HG03175 (cell line): ENCODE measurements around the gene TLCD5.

Experiments used
- ATAC-seq: cut with Tn5 transposase; IDR thresholded peaks from one replicate; pipeline ENCODE4 v1.9.1; 2021; ENCODE audit warnings: mild to moderate bottlenecking, moderate library complexity; ENCODE audit not compliant: unreplicated experiment

TLCD5 gene

GRCh38 chr11:120307476-120307875, 17.6 kb upstream of the TLCD5 start:
- no peak for ATAC-seq

DNA sequence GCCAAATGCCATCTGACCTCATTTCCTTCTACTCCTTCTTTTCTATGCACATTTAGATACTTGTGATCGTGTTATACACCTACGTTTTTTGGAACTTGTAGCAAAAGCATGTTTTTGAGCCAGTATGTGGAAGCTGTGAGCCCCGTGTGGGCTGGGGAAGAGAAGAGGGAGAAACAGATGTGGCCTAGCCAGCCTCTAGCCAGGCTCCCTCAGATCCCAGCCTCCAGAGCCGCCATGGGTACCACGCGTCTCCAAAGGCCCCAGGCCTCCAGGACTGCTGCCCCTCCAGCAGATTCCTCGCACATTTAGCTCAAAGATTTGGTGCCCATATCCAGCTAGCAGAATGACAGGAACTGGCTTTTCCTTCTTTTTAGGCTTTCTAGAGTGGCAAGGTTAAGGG, 17.0 kb upstream of the TLCD5 start:
- ATAC-seq = no peak

GRCh38 chr11:120310870-120311269, 14.2 kb upstream of the TLCD5 start:
- no peak for ATAC-seq

- ATAC-seq = no peak
Observed at GRCh38 chr11:120314861-120315260, 10.2 kb upstream of the TLCD5 start.

DNA sequence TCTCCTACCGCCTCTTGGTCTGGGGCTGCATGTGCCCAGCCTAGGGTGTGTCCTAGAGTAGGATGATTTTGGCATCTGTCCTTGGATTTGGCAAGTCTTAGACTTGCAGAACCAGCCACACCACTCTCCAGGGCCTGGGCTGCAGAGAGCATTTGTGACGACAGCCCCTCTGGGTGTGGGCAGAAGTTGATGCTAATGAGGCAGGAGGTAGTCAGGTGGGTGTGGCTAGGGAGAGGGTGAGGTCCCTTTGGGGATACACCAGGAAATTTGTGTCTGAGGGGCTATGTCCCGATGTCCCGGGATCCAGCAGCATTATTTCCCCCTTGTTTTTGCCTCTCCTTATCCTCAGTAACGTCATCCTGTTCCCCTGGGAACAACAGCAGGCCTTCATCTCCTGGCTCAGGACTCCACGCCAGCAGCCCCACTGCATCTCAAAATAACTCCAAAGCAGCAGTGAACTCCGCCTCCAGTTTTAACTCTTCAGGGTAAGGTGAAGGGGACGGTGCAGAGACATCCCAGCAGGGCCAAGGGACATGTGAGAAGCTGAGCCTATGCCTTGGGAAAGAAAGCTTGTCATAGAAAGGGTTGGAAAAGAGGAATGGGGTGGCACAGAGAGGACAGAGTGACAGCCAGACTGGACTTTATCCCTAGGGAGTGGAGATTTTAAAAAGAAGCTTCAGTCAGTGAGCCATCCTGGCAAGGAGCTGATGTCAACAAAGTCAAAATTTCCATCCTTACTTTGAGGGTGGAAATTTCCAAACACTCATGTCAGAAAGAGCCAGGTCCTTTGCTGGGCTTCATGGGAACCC, 8.0 kb upstream of the TLCD5 start:
- ATAC-seq = no peak

- ATAC-seq = no peak
Observed at GRCh38 chr11:120317689-120318480, 7.2 kb upstream of the TLCD5 start.

DNA sequence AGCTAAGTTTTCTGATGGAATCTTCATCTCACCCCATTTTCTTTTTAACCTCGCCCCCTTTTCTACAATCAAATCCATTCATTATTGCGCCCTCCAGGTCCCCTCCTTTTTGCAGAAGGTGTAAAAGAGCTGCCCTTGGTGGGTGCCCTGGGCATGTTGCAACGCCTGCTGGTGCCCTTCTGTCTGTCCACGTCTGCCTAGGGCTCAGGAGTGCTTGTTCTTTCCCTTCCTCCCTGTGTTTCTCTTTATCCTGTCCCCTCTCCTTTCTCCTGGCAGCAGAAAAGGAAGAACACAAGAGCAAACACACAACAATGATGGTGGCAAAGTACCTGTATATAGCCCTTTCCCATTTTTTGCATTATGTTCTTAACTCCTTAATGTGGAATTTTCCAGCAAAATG, 6.2 kb upstream of the TLCD5 start:
- ATAC-seq = no peak

- ATAC-seq = no peak
Observed at GRCh38 chr11:120326228-120326627, 1.1 kb downstream of the TLCD5 start.

- no peak for ATAC-seq
Observed at GRCh38 chr11:120326845-120327281, 1.8 kb downstream of the TLCD5 start.

DNA sequence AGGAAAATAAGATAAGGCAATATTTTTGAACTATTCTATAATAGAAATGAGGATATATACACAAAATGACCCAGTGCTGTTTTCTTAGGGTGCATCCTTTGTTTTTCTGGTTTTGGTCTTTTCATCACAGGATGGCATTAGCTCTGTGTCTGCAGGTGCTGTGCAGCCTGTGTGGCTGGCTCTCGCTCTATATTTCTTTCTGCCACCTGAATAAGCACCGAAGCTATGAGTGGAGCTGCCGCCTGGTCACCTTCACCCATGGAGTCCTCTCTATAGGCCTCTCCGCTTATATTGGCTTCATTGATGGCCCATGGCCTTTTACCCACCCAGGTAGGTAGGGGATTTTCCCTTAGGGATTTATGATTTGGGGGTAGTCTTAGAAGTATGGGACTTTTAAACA, 2.2 kb downstream of the TLCD5 start:
- no peak for ATAC-seq

DNA sequence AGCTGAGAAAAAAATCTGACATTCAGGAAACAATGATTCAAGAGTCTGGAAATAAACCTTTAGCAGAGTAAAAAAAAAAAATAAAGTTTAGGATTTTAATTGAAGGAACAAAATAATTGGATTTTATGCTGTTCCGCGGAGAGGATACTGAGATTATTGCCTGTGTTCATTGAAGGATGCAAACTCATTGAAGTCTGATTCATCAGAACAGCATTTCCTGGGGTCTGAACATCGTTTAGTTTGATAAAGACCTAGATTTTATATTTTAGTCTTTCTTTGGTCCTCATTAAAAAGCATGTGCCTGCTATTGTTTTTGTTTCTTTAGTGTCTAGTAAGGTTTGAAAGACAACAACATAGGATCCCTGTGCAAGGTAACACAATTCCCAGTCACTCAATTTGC, 4.5 kb downstream of the TLCD5 start:
- no peak for ATAC-seq

- ATAC-seq = no peak
Observed at GRCh38 chr11:120330045-120330444, 4.9 kb downstream of the TLCD5 start.

GRCh38 chr11:120331301-120331996, 6.3 kb downstream of the TLCD5 start:
- no peak for ATAC-seq

GRCh38 chr11:120332822-120333716, 8.0 kb downstream of the TLCD5 start:
- no peak for ATAC-seq

DNA sequence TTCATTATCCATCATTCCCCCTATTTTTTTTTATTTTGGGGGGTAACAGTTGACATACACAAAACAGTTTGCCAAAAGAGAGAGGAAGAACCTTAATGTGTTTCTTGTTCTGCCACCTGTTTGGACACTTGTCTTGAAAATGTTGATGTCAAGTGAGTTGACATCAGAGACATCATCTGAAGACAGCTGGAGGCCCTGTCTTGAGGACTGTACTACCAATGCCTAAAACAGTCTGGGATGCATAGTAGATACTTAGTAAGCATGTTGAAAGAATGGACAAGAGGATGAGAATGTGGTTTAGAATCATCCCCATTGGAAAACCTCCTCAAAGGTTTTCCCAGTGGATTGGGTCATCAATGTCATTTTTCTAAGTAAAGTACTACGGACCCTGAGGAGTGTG, 8.7 kb downstream of the TLCD5 start:
- ATAC-seq = no peak

- no peak for ATAC-seq
Observed at GRCh38 chr11:120334332-120334731, 9.2 kb downstream of the TLCD5 start.

- ATAC-seq = no peak
Observed at GRCh38 chr11:120334894-120335462, 9.9 kb downstream of the TLCD5 start.

DNA sequence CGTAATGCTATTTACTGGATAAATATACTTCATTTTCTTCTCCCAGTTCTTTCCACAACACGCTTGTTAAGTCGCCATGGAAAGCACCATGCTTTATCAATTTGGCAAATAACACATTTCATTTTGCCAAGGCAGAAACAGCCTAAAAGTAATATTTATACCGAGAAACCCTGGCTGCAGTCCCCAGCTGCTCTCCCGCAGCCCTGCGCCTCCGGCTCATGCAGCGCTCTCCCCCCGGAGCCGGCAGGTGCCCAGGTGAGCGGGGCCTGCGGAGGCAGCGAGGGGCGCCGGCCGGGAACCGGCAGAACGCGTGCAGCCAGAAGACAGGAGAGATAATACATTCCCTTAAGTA, 10.4 kb downstream of the TLCD5 start:
- ATAC-seq = peak; percentile 15

GRCh38 chr11:120335908-120336640, 11.0 kb downstream of the TLCD5 start, which contains the start of gene ARHGEF12:
Gene ARHGEF12, plus strand, starts transcription at chr11:120336413. Its CDS starts 831 bp downstream, at chr11:120337244.
- peak; percentile 54 for ATAC-seq
